Stimulated activated CD4-positive, alpha-beta T cell treated with anti-CD3 and anti-CD28 coated beads, Interleukin-1b, Interleukin-23, amount 100 ng/mL, for 48 hours (primary cell): ENCODE data around the gene TRPT1.

Experiments
- DNase-seq: peaks from one replicate; pipeline ENCODE4 v3.0.0-alpha.2; 2020

TRPT1 gene

GRCh38 chr11:64206457-64207255, 19.3 kb downstream of the TRPT1 start, which contains the start of gene FERMT3:
FERMT3 (plus strand) TSS chr11:64206721; CDS start chr11:64207365, 644 bp downstream.
- DNase-seq, result peak; percentile 83

GRCh38 chr11:64204464-64204989, 21.5 kb downstream of the TRPT1 start:
- peak; percentile 74 for DNase-seq

- no peak for DNase-seq
These were observed 21.9 kb downstream of the TRPT1 start for GRCh38 chr11:64204080-64204440.

DNA sequence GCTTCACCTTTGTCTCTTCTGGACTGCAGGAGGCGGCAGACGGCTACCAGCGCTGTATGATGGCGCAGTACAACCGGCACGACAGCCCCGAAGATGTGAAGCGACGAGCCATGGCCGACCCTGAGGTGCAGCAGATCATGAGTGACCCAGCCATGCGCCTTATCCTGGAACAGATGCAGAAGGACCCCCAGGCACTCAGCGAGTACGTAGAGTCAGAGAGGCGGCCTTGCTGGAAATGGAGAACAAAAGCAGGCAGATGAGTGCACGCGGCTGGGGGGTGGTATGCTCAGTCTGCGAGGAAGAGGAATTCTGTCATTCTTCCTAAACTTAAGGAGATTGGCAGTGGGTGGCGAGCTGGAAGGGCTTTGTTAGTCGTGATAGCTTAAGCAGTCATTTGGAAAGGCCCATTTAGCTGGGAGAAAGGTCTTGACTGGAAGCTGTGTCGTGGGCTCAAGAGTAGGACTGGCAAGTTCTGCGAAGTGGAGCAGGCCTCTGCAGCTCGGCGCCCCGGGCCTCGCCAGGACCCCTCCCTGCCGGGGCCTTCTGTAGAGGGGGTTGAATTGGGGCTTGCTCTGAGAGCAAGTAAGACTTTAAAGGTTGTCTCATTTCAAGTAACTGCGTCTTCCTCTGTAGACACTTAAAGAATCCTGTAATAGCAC, 22.4 kb downstream of the TRPT1 start:
- DNase-seq, result no peak

GRCh38 chr11:64202992-64203391, 23.0 kb downstream of the TRPT1 start:
- DNase-seq, result no peak

DNA sequence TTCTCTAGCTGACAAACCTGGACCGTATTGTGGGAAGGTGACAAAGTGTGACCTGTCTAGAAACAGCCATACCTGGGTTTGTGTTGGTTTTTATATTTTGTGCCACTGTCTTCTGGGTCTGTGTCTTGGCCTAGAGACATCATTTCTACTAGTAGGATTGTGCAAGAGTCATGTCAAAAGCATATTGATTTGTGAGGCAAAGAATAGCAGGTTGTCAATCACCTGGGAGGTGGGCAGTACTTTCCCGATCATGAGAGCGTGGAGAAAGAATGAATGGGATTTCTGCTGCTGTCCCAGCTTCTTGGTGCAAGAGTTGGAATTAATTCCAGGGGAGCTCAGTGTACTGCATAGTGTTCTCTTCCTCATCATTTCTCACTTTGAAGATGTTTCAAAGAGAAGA, 24.4 kb downstream of the TRPT1 start:
- DNase-seq, result no peak

- no peak for DNase-seq
These were observed 27.5 kb downstream of the TRPT1 start for GRCh38 chr11:64198511-64198910.

- DNase-seq, result no peak
These were observed 29.4 kb downstream of the TRPT1 start for GRCh38 chr11:64196626-64197025.

DNA sequence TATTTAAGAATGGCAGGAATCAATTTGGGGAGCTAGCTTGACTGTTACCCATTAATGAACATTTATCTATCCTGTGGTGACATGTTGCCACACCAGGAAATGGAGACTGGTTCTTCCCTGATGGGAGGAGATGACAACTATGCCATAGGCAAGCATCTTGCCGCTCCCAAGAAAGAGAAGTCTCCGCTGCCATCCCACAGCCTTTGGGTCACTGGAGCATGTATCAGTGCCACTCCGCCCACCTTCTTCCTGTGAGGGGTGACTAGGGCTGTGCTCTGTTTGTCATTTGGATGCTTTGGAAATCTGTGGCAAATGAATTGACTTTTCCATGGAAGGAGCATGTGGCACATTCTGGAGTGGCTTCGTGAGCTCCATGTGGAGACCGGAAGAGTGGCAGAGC, 33.6 kb downstream of the TRPT1 start:
- DNase-seq, result no peak

- peak; percentile 44 for DNase-seq
These were observed 39.4 kb downstream of the TRPT1 start for GRCh38 chr11:64186492-64187165.

GRCh38 chr11:64185693-64186491, 40.1 kb downstream of the TRPT1 start, which contains the start of gene STIP1:
STIP1 (plus strand) TSS chr11:64186171; CDS start chr11:64186262, 91 bp downstream.
- peak; percentile 99 for DNase-seq

DNA sequence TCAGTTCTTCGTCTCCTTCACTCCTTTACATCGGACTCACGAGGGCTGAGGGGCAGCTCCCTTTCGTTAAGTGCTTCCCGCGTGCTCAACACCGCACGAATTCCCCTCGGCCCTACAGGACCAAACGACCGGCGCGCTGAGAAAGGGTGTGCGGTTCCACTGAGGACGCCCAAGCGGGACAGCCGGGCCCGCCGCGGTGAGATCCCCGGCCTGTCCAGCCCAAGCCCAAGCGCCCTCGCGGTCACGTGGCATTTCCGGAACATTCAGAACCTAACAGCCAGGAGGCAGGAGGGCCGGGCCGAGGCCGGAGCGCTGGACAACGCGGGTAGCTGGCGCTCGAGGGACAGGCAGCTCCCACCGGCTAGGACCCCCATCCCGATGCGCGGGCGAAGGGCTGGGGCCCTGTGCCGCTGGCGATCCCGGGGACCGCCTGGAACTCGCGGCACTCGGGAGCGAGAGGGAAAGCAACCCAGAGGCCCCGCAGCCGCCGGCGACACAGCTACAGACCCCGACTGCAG, 40.8 kb downstream of the TRPT1 start:
- DNase-seq, result no peak

- DNase-seq, result no peak
These were observed 42.1 kb downstream of the TRPT1 start for GRCh38 chr11:64183890-64184289.

DNA sequence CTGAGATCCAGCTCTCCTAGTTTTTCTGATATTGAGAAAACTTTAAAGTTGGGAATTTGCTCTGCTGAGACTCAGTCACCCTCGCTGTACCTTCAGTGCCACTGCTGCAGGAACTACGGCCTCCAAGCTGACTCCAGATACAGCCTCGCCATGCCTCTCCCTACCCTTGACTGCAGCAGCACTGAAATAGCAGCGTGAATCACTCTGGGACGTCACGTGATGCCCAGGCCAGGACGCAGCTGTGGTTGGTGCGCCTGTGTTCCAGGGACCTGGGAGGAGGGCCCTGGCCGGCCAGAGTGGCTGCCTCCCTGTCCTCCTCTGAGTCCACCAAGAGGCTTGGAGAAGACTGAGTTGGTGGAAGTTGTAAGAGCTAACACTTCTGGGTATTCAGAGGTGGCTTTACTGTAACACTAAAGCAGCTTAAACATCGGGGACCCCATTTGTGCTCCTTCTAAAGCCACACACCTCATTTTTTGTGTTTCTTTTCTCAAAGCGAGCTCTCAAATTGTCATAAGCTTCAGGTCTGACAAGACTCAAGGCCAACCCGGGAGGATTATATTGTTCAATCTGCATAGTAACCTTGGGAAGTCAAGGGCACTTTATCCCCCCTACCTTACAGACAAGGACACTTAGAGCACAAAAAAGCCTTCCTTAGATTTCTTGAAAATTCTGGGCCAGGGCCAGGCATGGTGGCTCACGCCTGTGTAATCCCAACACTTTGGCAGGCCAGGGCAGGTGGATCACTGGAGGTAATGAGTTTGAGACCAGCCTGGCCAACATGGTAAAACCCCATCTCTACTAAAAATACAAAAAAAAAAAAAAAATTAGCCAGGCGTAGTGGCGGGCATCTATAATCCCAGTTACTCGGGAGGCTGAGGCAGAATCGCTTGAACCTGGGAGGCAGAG, 44.2 kb downstream of the TRPT1 start:
- peak; percentile 60 for DNase-seq

DNA sequence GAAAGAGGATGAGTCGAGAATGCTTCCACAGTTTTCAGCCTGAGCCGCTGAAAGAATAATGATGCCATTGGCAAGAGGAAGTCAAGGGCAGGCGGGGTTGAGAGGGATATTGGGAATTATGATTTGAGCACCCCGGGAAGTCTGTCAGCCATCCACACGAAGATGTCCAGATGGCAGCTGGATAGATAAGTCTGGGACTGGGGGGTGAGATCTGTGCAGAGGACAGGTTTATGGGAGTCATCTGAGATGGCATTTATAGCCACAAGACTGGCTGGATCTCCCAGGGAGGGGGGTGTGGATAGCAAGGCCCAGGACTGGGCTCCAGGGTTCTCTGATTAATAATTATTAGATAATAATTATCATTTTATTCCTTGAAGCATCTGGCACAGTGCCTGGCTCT, 45.1 kb downstream of the TRPT1 start:
- DNase-seq, result no peak

- no peak for DNase-seq
These were observed 46.9 kb downstream of the TRPT1 start for GRCh38 chr11:64178951-64179639.

DNA sequence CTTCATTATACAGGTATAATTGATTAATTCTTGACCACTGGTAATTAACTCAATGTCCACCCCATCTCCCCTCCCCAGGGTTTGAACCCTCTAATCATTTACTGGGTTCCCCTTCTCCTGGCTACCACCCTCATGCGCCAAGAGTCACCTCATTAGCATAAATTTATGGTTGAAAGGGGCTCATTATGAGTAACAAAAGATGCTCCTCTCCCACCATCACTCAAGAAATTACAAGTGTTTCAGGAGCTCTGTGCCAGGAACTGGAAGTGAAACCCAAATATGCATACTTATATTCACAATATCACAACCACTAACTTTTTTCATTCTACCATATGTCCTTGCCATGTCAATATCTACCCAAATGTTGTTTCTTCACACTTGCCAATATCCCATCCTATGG, 47.8 kb downstream of the TRPT1 start:
- no peak for DNase-seq

DNA sequence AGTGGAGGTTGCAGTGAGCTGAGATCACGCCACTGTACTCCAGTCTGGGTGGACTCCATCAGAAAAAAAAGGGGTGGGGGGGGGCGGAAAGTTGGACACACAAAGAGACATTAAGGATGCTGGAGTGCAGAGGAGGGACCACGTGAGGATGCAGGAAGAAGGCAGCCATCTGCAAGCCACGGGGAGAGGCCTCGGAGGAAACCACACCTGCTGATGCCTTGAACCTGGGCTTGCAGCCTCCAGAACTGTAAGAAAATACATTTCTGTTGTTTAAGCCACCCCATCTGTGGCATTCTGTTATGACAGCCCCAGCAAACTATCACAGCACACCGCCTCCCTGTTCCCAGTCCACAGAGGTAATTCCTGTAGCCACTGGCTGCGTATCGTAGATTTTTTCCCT, 49.2 kb downstream of the TRPT1 start:
- no peak for DNase-seq
